Left ventricle myocardium superior (tissue), 1 donor: ENCODE data around the gene MOK. TPM values are rescaled to one million over a fixed set of nuclear protein-coding genes. Genes with fewer than 3 reads are reported as not detected.
A peak's percentile ranks its signal among the peaks of the same experiment; 100 is the strongest.

Experiments
- ATAC-seq: fragments of 200-7000 bp; cut with Tn5 transposase; one replicate; pipeline ENCODE4 v1.9.1; 2020; ENCODE audit warnings: mild to moderate bottlenecking, moderate library complexity
- DNase-seq: peaks from one replicate; pipeline ENCODE4 v3.0.0-alpha.2; 2020
- intact Hi-C: fragments of 100-400 bp; cut with micrococcal nuclease; formaldehyde crosslinking; loops from one replicate; pipeline ENCODE4 v1.11.0; 2022
- total RNA-seq: library from RNA; stranded (reverse); fragmentation: NEBNext Ultra II Directional; extraction: Animal tissue kit (Norgen Biotek cat#: 25700); gene quantifications from one replicate; pipeline ENCODE4 v1.2.1, GENCODE V29; 2021
- donor health status: DM: no; HTN: yes; CAD: no; lungs with severe emphysema.

MOK gene
- total RNA-seq, 1 donor from 2014 or later, result 10.9 TPM

GRCh38 chr14:102231476-102232347 is 73.3 kb downstream of the MOK start:
- DNase-seq (no peak), ATAC-seq (no peak)
- intact Hi-C loops, result no loop called here

GRCh38 chr14:102230481-102231210 is 74.3 kb downstream of the MOK start:
- DNase-seq (no peak), ATAC-seq (no peak)
- intact Hi-C loops, result no loop called here

DNA sequence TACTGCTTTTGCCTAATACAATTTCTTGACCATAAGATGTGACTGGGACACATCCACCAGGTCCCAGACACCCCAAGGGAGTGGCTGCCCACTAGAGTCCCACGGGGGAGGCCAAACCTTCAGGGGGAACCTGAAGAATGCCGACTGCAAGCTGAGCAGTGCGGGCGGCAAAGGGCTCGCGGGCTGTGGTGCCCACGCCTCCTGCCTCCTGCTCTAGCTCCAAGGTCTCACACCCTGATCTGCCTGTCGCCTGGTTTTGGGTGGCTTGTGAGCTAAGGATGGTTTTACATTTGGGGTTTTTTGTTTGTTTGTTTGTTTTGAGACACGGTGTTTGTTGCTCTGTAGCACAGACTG is 75.2 kb downstream of the MOK start:
- intact Hi-C loops, result no loop called here

DNA sequence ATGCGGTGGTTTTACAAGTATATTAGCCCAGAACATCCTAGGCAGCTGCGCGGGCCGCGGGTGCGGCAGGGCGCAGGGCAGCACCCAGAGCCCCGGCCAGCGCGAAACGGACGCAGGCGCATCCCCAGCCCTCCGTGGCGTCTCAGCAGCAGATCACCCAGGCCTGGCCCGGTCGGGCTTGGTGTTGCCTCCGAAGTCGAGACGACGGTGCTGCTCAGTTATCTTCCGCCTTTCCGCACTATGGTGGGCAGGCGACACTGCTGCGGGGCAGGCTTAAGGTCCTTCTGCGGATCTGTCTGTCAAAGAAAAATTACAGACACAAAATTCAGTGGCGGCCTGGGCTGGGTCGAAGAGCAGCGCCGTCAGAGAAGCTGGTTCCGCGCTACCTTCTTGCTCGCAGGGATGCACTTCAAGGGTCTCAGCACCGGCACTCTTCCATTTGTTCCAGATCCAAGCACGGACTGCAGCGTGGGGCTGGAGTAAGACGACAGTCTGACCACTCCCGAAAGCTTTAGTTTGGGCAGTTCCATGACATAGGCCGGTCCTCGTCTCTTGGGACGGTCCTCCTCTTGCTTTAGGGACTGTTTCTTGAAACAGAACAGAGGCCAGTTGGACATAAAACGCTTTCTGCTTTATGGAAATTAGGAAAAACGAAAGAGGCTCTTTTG is 75.8 kb downstream of the MOK start:
- intact Hi-C loops, result no loop called here
- no peak for DNase-seq
- no peak for ATAC-seq

More for the DNA sequence above, 75.2 kb downstream of the MOK start:
- ATAC-seq (no peak), DNase-seq (no peak)

DNA sequence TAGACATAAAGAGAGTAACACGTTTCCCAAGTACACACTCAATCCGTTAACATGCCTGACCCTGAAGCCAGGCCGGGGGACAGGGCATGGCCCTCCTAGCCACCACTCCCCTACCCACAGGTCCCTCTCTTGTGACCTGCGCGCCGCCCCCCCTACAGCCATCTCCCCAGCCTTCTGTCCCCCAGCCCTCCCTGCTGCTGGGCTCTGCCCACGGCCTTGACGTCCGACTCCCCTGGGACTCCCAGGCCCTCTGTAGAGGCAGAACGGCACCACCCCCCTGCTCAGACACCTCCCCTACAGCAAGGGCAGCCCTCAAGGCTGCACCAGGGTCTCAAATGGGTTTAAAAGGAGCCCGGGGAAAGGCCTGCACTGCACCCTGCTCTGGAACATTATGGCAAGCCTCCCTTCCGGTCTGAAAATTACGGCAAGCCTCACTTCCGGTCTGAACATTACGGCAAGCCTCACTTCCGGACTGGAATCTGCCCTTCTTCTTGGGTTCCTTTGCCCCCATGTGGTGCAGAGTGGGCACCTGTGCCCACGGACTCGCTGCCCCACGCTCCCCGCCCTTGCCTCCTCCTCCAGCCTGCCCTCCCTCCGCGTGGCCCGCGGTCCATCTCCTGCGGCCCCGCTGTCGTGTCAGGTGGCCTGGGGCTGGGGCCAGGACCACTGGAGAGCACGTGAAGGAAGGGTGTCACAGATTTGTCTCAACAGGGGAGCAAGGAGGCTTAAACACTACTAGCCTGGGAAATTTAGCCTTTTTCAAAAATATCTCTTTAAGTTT is 77.6 kb downstream of the MOK start:
- intact Hi-C loops, result no loop called here
- DNase-seq (no peak), ATAC-seq (peak; percentile 11)

DNA sequence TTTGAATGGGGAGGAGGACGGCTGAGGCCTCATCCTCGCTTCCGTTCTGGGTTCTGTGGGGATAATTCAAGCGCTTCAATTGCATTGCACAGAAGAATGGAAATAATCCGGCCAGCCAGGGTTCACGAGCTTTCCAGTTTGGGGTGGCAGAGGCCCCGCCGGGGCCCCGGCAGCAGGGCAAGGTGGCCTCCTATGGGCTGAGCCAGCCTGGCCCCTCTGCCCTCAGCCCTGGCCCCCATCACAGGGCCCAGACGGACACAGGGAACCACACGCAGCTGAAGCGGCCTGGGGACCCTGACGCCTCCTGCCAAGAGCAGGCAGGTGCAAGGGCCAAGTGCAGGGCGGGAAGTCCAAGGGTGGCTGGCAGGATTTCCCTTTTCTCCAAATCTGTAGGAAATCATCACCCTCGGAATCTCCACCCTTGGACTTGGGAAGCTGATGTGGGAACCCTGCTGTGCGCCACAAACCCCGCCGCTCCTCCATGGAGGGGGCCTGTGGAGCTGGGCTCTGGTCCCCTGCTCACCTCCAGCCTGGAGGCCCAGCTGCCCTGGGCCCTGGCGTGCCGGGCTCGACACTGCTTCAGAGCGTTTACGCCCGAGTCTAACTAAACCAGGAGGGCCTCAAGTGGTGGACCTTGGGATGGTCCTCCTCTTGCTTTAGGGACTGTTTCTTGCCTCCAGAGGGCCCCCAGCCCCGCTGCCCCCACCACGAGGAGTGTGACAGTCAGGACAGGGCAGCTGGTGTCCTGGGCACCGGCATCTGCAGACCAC is 78.4 kb downstream of the MOK start:
- DNase-seq (no peak), ATAC-seq (no peak)
- intact Hi-C loops, result no loop called here

- ATAC-seq (no peak), DNase-seq (no peak)
- intact Hi-C loops, result no loop called here
Measured at GRCh38 chr14:102225936-102226335, 79.0 kb downstream of the MOK start.

DNA sequence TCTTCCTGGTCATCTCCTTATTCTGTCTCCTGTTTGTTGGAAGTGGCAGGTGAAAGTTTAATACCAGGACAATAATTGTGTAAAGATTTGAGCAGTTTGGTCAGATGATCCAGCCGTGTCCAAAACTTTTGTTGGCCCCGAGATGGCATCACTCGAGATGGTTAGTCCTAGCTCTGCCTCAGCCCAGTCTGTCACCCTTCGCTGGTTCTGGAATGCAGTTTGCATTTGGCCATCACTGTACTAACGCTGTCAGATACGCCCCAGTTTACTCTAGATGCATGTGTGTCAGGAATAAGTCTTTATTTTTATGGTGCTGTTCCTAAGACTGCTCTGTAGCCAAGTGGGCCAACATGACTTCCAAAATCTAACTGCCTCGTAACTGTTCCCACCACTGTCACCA is 79.6 kb downstream of the MOK start:
- ATAC-seq (no peak), DNase-seq (no peak)
- intact Hi-C loops, result no loop called here

- ATAC-seq (no peak), DNase-seq (no peak)
- intact Hi-C loops, result no loop called here
Measured at GRCh38 chr14:102223682-102224081, 81.3 kb downstream of the MOK start.

DNA sequence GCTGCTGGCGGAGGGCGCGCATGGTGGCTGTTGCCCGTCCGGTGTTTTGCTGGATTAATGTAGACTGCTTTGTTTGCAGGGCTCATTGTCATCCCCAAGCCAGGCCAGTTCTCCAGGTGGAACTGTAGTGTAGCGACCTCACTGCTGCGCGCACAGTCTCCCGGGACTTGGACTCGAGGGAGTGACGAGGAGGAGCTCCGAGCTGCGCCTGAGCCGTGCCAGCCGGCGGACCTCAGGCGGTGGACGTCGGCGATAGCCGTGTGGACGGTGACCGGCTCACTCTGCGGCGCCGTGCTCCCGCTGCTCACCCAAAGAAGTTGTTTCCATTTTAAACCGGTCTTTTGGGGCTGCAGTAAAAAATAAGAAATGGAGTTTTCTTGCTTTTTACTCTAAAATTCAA is 82.2 kb downstream of the MOK start:
- intact Hi-C loops, result no loop called here
- ATAC-seq (no peak), DNase-seq (no peak)

GRCh38 chr14:102222009-102222575 is 82.9 kb downstream of the MOK start:
- intact Hi-C loops, result no loop called here
- no peak for DNase-seq
- no peak for ATAC-seq

- intact Hi-C loops, result no loop called here
- ATAC-seq (no peak), DNase-seq (no peak)
Measured at GRCh38 chr14:102221026-102221425, 83.9 kb downstream of the MOK start.

GRCh38 chr14:102220031-102220430 is 84.9 kb downstream of the MOK start:
- DNase-seq (no peak), ATAC-seq (no peak)
- intact Hi-C loops, result no loop called here

DNA sequence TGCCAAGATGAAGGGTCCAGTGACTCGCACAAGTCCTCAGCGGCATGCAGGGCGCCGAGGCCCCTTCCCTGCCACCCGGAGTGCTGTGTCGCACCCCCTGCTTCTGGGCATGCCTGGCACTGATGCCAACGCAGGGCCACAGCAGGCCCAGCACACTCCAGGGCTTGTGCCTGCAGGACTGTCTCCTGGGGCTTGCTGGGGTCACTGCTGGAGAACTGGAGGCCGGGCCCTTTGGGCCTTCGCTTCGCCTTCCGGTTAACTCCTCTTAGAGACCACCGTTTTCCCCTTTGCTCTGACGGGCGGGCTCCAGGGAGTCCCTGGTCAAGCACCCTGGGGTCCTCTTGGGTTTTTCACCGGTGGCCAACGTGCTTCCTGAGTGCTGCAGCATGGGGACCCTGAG is 85.6 kb downstream of the MOK start:
- ATAC-seq (no peak), DNase-seq (no peak)
- intact Hi-C loops, result no loop called here

- DNase-seq, result no peak
- no peak for ATAC-seq
- intact Hi-C loops, result no loop called here
Measured at GRCh38 chr14:102218688-102219087, 86.3 kb downstream of the MOK start.

DNA sequence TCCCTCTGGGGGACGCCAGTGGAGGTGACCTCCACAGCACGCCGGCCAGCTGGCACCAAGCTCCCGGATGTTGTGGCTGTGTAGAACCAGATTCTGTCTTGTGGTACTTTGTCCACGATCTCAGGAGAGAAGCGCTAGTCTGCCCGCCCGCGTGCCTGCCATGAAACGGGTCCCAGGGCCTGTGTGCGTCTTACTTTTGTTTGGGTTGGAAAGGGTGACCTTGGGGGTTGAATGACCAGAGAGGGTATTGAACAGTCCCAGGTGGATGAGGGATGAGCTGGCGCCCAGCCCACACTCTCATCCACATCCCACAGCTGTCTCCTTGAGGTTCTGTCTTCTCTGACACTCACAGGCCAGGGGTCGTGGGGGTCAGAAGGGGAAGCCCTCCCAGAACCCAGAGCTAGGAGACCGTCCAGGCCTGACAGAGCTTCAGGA is 87.0 kb downstream of the MOK start:
- DNase-seq (peak; percentile 52), ATAC-seq (no peak)
- intact Hi-C loops, result no loop called here

- intact Hi-C loops, result no loop called here
- ATAC-seq (no peak), DNase-seq (no peak)
Measured at GRCh38 chr14:102217399-102217798, 87.6 kb downstream of the MOK start.

- intact Hi-C loops, result no loop called here
- DNase-seq (peak; percentile 72), ATAC-seq (peak; percentile 82)
Measured at GRCh38 chr14:102215576-102216250, 89.3 kb downstream of the MOK start.
